A673 (cell line): Measurements from ENCODE around the gene TMEM255B. TPM values are rescaled to one million over a fixed set of nuclear protein-coding genes. Genes with fewer than 3 reads are reported as not detected.

Experiments used
- BruUV-seq: library from RNA; stranded (reverse); fragments of 400-500 nt; replicated peaks from 2 replicates; lab custom pipeline; 2021; lab: Mats Ljungman, UMichigan
- CTCF ChIA-PET: fragments of 300-600 bp; sonication (Branson Sonifier 250); formaldehyde crosslinking; loops from one replicate; lab custom pipeline; 2022; ENCODE audit warnings: antibody characterized with exemption; lab: Charles Lee
- POLR2A ChIA-PET: fragments of 300-600 bp; sonication (Branson Sonifier 250); formaldehyde crosslinking; loops from one replicate; lab custom pipeline; 2022; ENCODE audit warnings: antibody characterized with exemption; ENCODE audit not compliant: low non-redundant PET; lab: Charles Lee
- DNase-seq: peaks from one replicate; pipeline ENCODE4 v3.0.0-alpha.2; 2015; ENCODE audit warnings: low spot score
- H3K27ac ChIP-seq: fragments of 200-600 bp; sonication (generic); 2 replicates; pipeline ENCODE4 v1.5.1; 2016; ENCODE audit warnings: mixed run types, low read depth, mild to moderate bottlenecking, mixed read lengths, antibody characterized with exemption, low read length; ENCODE audit not compliant: poor library complexity, severe bottlenecking
- H3K27me3 ChIP-seq: fragments of 200-600 bp; sonication (generic); replicated peaks from 2 replicates; pipeline ENCODE4 v1.6.1; 2017; ENCODE audit warnings: mixed run types, low read depth, mild to moderate bottlenecking, mixed read lengths, antibody characterized with exemption, low read length; ENCODE audit not compliant: insufficient read depth, poor library complexity
- H3K36me3 ChIP-seq: fragments of 200-600 bp; sonication (generic); 2 replicates; pipeline ENCODE4 v1.6.1; 2016; ENCODE audit warnings: mixed run types, mild to moderate bottlenecking, mixed read lengths, antibody characterized with exemption, low read length; ENCODE audit not compliant: insufficient read depth, poor library complexity, severe bottlenecking
- H3K4me1 ChIP-seq: fragments of 200-600 bp; sonication (generic); 2 replicates; pipeline ENCODE4 v1.6.1; 2017; ENCODE audit warnings: mixed run types, mild to moderate bottlenecking, mixed read lengths, antibody characterized with exemption, low read length; ENCODE audit not compliant: insufficient read depth, poor library complexity, severe bottlenecking
- H3K4me3 ChIP-seq: fragments of 200-600 bp; sonication (generic); 2 replicates; pipeline ENCODE4 v1.5.1; 2016; ENCODE audit warnings: low read depth, mixed run types, mild to moderate bottlenecking, mixed read lengths, low read length; ENCODE audit not compliant: poor library complexity, severe bottlenecking
- H3K9me3 ChIP-seq: fragments of 200-600 bp; sonication (generic); 2 replicates; pipeline ENCODE4 v1.6.1; 2016; ENCODE audit warnings: mixed run types, low read depth, mild to moderate bottlenecking, mixed read lengths, antibody characterized with exemption, low read length; ENCODE audit not compliant: poor library complexity, severe bottlenecking
- EZH2 ChIP-seq: fragments of 200-600 bp; sonication (generic); IDR thresholded peaks from 2 replicates; pipeline ENCODE4 v1.6.1; 2017; ENCODE audit warnings: borderline replicate concordance, low read depth, mild to moderate bottlenecking, mixed read lengths, antibody characterized with exemption, low read length; ENCODE audit not compliant: poor library complexity, severe bottlenecking
- intact Hi-C: fragments of 100-400 bp; cut with micrococcal nuclease; formaldehyde crosslinking; loops from one replicate; pipeline ENCODE4 v1.10.0; 2022; ENCODE audit not compliant: unreplicated experiment
- total RNA-seq: library from RNA; stranded (reverse); gene quantifications from 2 replicates; pipeline ENCODE4 v1.2.3, GENCODE V29; 2021
- TF ChIP-seq, protein P1 (sequence below): fragments of 300-800, 200-600 bp; sonication (generic); conservative IDR thresholded peaks from 2 replicates; pipeline ENCODE4 v1.5.1; 2017; ENCODE audit warnings: low read depth, mild to moderate bottlenecking, antibody characterized with exemption, low read length, moderate library complexity, mixed read lengths

TMEM255B gene
- total RNA-seq, 1 experiment from 2014 or later = 0.06 TPM

DNA sequence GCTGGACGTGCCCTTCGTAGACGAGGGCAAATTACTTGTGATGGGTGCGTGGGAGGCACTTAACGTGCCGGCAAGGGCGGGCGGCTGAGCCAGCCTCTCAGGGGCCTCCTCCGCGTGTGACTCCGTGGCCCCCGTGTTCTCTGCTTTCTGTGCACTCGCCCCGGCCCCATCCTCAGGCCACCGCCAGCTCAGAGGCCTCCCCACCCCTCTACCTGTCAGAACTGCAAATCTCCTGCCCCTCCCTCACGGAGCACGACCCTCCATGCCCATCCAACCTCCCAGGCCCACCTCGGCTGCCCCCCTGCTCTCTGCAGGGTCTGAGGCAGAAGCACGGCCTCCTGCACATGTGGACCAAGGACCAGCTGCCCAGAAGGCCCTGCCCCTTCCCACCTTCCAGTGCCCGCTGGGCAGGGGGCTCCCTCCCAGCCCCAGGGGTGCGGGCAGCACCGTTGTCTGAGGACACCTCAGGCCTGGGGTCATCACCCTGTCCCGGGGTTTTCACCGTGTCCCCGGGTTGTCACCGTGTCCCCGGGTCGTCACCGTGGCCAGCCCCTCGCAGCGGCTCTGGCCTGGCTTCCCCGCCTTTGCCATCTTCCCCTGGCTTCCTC, 44.5 kb downstream of the TMEM255B start:
- CTCF ChIA-PET = no interaction called here

GRCh38 chr13:113804017-113804702, 45.1 kb downstream of the TMEM255B start:
- BruUV-seq = no TSS peak
- no peak for DNase-seq
- POLR2A ChIA-PET = no interaction called here
- CTCF ChIA-PET = no interaction called here
- Histone ChIP-seq H3K36me3 (no peaks in the 10 kb centered on the region), H3K4me3 (no peak overlapping the region), H3K9me3 (peaks cover 5% of the 10 kb centered on the region), H3K27me3 (no peaks in the 10 kb centered on the region), H3K27ac (no peak overlapping the region), H3K4me1 (no peaks in the 10 kb centered on the region)
- TF ChIP-seq, protein P1, sequence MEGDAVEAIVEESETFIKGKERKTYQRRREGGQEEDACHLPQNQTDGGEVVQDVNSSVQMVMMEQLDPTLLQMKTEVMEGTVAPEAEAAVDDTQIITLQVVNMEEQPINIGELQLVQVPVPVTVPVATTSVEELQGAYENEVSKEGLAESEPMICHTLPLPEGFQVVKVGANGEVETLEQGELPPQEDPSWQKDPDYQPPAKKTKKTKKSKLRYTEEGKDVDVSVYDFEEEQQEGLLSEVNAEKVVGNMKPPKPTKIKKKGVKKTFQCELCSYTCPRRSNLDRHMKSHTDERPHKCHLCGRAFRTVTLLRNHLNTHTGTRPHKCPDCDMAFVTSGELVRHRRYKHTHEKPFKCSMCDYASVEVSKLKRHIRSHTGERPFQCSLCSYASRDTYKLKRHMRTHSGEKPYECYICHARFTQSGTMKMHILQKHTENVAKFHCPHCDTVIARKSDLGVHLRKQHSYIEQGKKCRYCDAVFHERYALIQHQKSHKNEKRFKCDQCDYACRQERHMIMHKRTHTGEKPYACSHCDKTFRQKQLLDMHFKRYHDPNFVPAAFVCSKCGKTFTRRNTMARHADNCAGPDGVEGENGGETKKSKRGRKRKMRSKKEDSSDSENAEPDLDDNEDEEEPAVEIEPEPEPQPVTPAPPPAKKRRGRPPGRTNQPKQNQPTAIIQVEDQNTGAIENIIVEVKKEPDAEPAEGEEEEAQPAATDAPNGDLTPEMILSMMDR = no peak
- no peak for TF ChIP-seq EZH2
- intact Hi-C loops = no loop called here

More for the DNA sequence above, 44.5 kb downstream of the TMEM255B start:
- Histone ChIP-seq H3K27me3 (no peaks in the 10 kb centered on the region), H3K27ac (no peak overlapping the region), H3K4me3 (no peak overlapping the region), H3K4me1 (no peaks in the 10 kb centered on the region), H3K9me3 (peaks cover 5% of the 10 kb centered on the region), H3K36me3 (no peaks in the 10 kb centered on the region)
- intact Hi-C loops = no loop called here
- no TSS peak for BruUV-seq
- no peak for TF ChIP-seq EZH2
- TF ChIP-seq, protein P1 = no peak
- POLR2A ChIA-PET = no interaction called here
- DNase-seq = no peak

DNA sequence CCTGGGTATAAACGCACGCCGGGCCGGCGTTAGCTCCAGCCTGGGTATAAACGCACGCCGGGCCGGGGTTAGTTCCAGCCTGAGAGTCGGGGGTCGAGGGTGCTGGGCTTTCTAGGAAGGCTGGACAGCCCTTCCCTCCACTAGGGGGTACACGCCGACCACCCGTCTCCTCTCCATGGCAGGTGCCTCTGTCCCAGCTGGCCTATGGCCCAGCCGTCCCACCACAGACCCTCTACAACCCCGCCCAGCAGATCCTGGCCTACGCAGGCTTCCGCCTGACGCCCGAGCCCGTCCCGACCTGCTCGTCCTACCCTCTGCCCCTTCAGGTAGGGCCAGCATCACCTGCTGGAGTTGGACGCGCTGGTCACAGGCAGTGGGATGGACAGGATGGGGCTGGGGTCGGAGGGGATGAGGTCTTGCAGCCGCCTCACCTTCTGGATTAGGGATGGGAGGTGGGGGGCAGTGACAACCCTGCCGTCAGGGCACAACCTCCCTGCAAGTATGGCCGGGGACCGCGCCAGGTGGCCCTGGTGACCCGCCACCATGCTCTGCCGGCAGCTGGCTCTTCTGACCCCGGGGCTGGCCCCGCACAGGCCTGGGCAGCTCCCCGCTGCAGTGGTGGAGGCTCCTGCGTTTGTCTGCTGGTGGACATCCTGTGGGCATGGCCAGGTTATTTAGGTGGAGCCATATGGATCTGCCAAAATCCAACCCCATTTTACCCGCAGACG, 45.8 kb downstream of the TMEM255B start:
- POLR2A ChIA-PET = no interaction called here
- no peak for DNase-seq

More for the DNA sequence above, 45.8 kb downstream of the TMEM255B start:
- Histone ChIP-seq H3K27me3 (no peaks in the 10 kb centered on the region), H3K4me1 (no peaks in the 10 kb centered on the region), H3K4me3 (no peak overlapping the region), H3K27ac (no peak overlapping the region), H3K9me3 (peaks cover 5% of the 10 kb centered on the region), H3K36me3 (no peaks in the 10 kb centered on the region)
- no TSS peak for BruUV-seq
- CTCF ChIA-PET = no interaction called here
- intact Hi-C loops = no loop called here
- TF ChIP-seq, protein P1 = no peak
- no peak for TF ChIP-seq EZH2
